HEK293 (cell line): ENCODE measurements around the gene PRKG1.

Experiments used
- CTCF ChIA-PET: fragments of 350-600 bp; formaldehyde crosslinking; extraction: SDS; loops from one replicate; lab custom pipeline; 2021; ENCODE audit warnings: antibody characterized with exemption; lab: Yijun Ruan, JAX
- POLR2A ChIA-PET: fragments of 300-600 bp; formaldehyde crosslinking; extraction: SDS; loops from one replicate; lab custom pipeline; 2020; ENCODE audit warnings: antibody characterized with exemption, inconsistent platforms; lab: Yijun Ruan, JAX
- H3K27ac ChIP-seq: fragments of 200-500 bp; sonication (Bioruptor generic); 2 replicates; pipeline ENCODE4 v1.5.1; 2014; ENCODE audit warnings: low read depth, low read length, control low read depth, inconsistent platforms; ENCODE audit errors: extremely low read depth
- H3K36me3 ChIP-seq, 2 experiments: fragments of 200-500 bp in 1 of 2; sonication (Bioruptor generic) in 1 of 2; 1 replicate in 1 of 2; 2 replicates in 1 of 2; pipeline ENCODE4 v1.5.1; 2014 to 2017; ENCODE audit warnings: inconsistent platforms in 2 of 2, low read length in 2 of 2; ENCODE audit not compliant: control insufficient read depth in 2 of 2, insufficient read depth in 1 of 2
- H3K4me1 ChIP-seq: fragments of 200-500 bp; sonication (Bioruptor generic); 2 replicates; pipeline ENCODE4 v1.5.1; 2014; ENCODE audit warnings: mild to moderate bottlenecking, low read length, inconsistent platforms; ENCODE audit not compliant: control insufficient read depth, insufficient read depth
- H3K4me3 ChIP-seq: 2 replicates; pipeline ENCODE4 v1.5.1; 2011; ENCODE audit warnings: low read depth, mild to moderate bottlenecking, control low read depth, low read length, moderate library complexity
- H3K9me3 ChIP-seq: fragments of 200-500 bp; sonication (Bioruptor generic); 2 replicates; pipeline ENCODE4 v1.5.1; 2014; ENCODE audit warnings: low read depth, low read length, inconsistent platforms; ENCODE audit not compliant: control insufficient read depth, insufficient read depth
- HOXC10 ChIP-seq: sonication (generic); formaldehyde crosslinking; IDR thresholded peaks from 2 replicates; pipeline ENCODE4 v1.8.1; 2023; ENCODE audit warnings: mild to moderate bottlenecking, missing genetic modification reagents
- IKZF3 ChIP-seq: fragments of 450-650 bp; IDR thresholded peaks from 2 replicates; pipeline ENCODE4 v1.5.0; 2018; ENCODE audit warnings: missing biosample characterization, mild to moderate bottlenecking, missing genetic modification characterization, moderate library complexity
- ZNF214 ChIP-seq: fragments of 450-650 bp; formaldehyde crosslinking; IDR thresholded peaks from 2 replicates; pipeline ENCODE4 v1.5.1; 2017; ENCODE audit warnings: missing biosample characterization, mild to moderate bottlenecking, missing genetic modification characterization, borderline replicate concordance
- ZNF223 ChIP-seq: fragments of 450-650 bp; formaldehyde crosslinking; IDR thresholded peaks from 2 replicates; pipeline ENCODE4 v1.5.1; 2016; ENCODE audit warnings: missing biosample characterization, missing genetic modification characterization
- ZNF23 ChIP-seq: fragments of 450-650 bp; formaldehyde crosslinking; IDR thresholded peaks from 2 replicates; pipeline ENCODE4 v1.5.1; 2016; ENCODE audit warnings: missing biosample characterization, missing genetic modification characterization, borderline replicate concordance
- ZNF24 ChIP-seq: fragments of 450-650 bp; formaldehyde crosslinking; IDR thresholded peaks from 2 replicates; pipeline ENCODE4 v1.5.1; 2016; ENCODE audit warnings: missing biosample characterization, missing genetic modification characterization
- ZNF529 ChIP-seq: fragments of 450-650 bp; formaldehyde crosslinking; IDR thresholded peaks from 2 replicates; pipeline ENCODE4 v1.5.1; 2017; ENCODE audit warnings: missing genetic modification characterization, missing biosample characterization; ENCODE audit not compliant: insufficient replicate concordance
- ZNF664 ChIP-seq: fragments of 450-650 bp; formaldehyde crosslinking; IDR thresholded peaks from 2 replicates; pipeline ENCODE4 v1.5.1; 2016; ENCODE audit warnings: missing biosample characterization, missing genetic modification characterization
- ZNF677 ChIP-seq: fragments of 450-650 bp; IDR thresholded peaks from 2 replicates; pipeline ENCODE4 v1.5.0; 2018; ENCODE audit warnings: missing biosample characterization, mild to moderate bottlenecking, missing genetic modification characterization, moderate library complexity
- ZNF843 ChIP-seq: fragments of 450-650 bp; formaldehyde crosslinking; IDR thresholded peaks from 2 replicates; pipeline ENCODE4 v1.5.1; 2016; ENCODE audit warnings: missing biosample characterization, missing genetic modification characterization
- ZSCAN30 ChIP-seq: fragments of 450-650 bp; IDR thresholded peaks from 2 replicates; pipeline ENCODE4 v1.5.1; 2018; ENCODE audit warnings: missing biosample characterization, mild to moderate bottlenecking, missing genetic modification characterization, moderate library complexity
- TF ChIP-seq, protein P1 (sequence below): fragments of 450-650 bp; formaldehyde crosslinking; IDR thresholded peaks from 2 replicates; pipeline ENCODE4 v1.5.1; 2016; ENCODE audit warnings: missing biosample characterization, missing genetic modification characterization, borderline replicate concordance
- TF ChIP-seq, protein P2 (sequence below): sonication (generic); formaldehyde crosslinking; IDR thresholded peaks from 2 replicates; pipeline ENCODE4 v1.8.1; 2022; ENCODE audit warnings: mild to moderate bottlenecking, moderate library complexity, missing genetic modification reagents
- TF ChIP-seq, protein P3 (sequence below): fragments of 450-650 bp; formaldehyde crosslinking; optimal IDR thresholded peaks from 2 replicates; pipeline ENCODE3; 2016; ENCODE audit warnings: missing biosample characterization, mild to moderate bottlenecking, missing genetic modification characterization

PRKG1 gene

DNA sequence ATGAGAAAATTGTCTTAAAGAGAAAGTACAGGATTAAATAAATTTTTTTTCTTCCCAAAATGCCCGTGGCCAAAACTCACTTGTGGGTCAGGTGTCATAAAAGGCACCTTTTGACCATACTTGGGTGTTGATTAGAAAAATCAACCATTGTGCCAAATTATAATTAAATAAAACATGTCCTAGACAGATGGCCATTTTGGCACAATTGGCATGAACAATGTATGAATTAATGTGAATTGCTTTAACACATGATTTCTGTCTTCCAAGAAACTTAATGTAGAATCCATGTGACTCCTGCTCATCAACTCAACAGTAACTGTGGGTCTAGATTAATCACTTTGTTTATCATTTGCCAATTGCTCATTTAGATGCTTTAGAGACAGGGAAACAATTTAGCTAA is 561.1 kb downstream of the PRKG1 start:
- H3K4me3 ChIP-seq, result no peak overlapping the region
- H3K36me3 ChIP-seq, result no peaks in the 10 kb centered on the region
- TF ChIP-seq ZNF23 (tag by site-specific recombination), result no peak
- POLR2A ChIA-PET, result no interaction called here
- no peak overlapping the region for H3K27ac ChIP-seq
- 0 out of 2 replicates have a peak, but pooled peaks cover 3% of the 10 kb centered on the region for H3K4me1 ChIP-seq
- CTCF ChIA-PET, result no interaction called here
- no peaks in the 10 kb centered on the region for H3K9me3 ChIP-seq

DNA sequence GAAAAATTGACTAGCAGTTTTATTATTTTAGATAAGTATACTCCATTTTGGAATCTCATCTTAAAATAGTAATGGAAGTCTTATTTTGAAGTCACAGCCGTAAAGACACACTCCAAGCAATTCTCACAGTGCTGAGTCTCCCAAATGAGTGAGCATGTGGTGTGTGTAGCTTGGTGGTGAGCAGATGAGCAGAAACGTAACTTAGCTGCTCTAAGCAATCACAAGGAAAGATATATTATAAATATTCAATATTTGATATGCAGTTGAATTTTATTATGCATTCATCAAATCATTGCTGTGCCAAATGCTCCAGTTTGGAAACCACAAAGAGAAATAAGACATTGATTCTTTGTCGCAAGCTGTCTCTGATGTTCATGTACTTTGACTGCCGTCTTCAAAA is 563.9 kb downstream of the PRKG1 start:
- TF ChIP-seq, protein P1, sequence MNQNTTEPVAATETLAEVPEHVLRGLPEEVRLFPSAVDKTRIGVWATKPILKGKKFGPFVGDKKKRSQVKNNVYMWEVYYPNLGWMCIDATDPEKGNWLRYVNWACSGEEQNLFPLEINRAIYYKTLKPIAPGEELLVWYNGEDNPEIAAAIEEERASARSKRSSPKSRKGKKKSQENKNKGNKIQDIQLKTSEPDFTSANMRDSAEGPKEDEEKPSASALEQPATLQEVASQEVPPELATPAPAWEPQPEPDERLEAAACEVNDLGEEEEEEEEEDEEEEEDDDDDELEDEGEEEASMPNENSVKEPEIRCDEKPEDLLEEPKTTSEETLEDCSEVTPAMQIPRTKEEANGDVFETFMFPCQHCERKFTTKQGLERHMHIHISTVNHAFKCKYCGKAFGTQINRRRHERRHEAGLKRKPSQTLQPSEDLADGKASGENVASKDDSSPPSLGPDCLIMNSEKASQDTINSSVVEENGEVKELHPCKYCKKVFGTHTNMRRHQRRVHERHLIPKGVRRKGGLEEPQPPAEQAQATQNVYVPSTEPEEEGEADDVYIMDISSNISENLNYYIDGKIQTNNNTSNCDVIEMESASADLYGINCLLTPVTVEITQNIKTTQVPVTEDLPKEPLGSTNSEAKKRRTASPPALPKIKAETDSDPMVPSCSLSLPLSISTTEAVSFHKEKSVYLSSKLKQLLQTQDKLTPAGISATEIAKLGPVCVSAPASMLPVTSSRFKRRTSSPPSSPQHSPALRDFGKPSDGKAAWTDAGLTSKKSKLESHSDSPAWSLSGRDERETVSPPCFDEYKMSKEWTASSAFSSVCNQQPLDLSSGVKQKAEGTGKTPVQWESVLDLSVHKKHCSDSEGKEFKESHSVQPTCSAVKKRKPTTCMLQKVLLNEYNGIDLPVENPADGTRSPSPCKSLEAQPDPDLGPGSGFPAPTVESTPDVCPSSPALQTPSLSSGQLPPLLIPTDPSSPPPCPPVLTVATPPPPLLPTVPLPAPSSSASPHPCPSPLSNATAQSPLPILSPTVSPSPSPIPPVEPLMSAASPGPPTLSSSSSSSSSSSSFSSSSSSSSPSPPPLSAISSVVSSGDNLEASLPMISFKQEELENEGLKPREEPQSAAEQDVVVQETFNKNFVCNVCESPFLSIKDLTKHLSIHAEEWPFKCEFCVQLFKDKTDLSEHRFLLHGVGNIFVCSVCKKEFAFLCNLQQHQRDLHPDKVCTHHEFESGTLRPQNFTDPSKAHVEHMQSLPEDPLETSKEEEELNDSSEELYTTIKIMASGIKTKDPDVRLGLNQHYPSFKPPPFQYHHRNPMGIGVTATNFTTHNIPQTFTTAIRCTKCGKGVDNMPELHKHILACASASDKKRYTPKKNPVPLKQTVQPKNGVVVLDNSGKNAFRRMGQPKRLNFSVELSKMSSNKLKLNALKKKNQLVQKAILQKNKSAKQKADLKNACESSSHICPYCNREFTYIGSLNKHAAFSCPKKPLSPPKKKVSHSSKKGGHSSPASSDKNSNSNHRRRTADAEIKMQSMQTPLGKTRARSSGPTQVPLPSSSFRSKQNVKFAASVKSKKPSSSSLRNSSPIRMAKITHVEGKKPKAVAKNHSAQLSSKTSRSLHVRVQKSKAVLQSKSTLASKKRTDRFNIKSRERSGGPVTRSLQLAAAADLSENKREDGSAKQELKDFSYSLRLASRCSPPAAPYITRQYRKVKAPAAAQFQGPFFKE (tag by site-specific recombination), result no peak
- no peak for TF ChIP-seq ZNF223 (tag by site-specific recombination)
- TF ChIP-seq, protein P2, sequence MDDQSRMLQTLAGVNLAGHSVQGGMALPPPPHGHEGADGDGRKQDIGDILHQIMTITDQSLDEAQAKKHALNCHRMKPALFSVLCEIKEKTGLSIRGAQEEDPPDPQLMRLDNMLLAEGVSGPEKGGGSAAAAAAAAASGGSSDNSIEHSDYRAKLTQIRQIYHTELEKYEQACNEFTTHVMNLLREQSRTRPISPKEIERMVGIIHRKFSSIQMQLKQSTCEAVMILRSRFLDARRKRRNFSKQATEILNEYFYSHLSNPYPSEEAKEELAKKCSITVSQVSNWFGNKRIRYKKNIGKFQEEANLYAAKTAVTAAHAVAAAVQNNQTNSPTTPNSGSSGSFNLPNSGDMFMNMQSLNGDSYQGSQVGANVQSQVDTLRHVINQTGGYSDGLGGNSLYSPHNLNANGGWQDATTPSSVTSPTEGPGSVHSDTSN (CRISPR knock-in tag), result no peak
- ChIA-PET CTCF (no interaction called here), POLR2A (no interaction called here)
- 0 out of 2 replicates have a peak, but pooled peaks cover 6% of the 10 kb centered on the region for H3K4me1 ChIP-seq
- no peak overlapping the region for H3K4me3 ChIP-seq
- no peak overlapping the region for H3K27ac ChIP-seq
- no peaks in the 10 kb centered on the region for H3K36me3 ChIP-seq
- no peaks in the 10 kb centered on the region for H3K9me3 ChIP-seq

DNA sequence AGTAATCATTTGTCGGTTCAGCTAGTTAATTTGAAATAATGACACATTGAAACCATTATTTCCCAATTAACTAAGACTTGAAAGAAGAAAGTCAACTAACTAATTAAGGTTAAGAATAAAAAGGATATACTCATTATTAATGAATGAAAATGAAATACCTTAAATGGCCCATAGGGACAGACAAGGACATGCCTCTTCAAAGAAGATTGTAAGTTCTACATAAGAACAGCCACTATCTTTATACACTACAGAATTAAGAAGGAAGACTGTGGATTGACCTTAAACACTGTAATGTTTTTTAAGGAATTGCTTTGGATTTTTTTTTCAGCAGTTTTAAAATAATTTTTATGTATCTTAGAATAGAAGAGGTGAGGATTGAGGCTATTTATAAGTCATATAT is 564.5 kb downstream of the PRKG1 start:
- no peak overlapping the region for H3K4me3 ChIP-seq
- no peak overlapping the region for H3K27ac ChIP-seq
- H3K36me3 ChIP-seq, result no peaks in the 10 kb centered on the region
- POLR2A ChIA-PET, result no interaction called here
- CTCF ChIA-PET, result no interaction called here
- no peaks in the 10 kb centered on the region for H3K9me3 ChIP-seq
- TF ChIP-seq ZNF677 (tag by site-specific recombination), result peak; percentile 61; the same call in 1 of the 2 replicates
- TF ChIP-seq HOXC10 (CRISPR knock-in tag), result no peak
- 0 out of 2 replicates have a peak, but pooled peaks cover 6% of the 10 kb centered on the region for H3K4me1 ChIP-seq

DNA sequence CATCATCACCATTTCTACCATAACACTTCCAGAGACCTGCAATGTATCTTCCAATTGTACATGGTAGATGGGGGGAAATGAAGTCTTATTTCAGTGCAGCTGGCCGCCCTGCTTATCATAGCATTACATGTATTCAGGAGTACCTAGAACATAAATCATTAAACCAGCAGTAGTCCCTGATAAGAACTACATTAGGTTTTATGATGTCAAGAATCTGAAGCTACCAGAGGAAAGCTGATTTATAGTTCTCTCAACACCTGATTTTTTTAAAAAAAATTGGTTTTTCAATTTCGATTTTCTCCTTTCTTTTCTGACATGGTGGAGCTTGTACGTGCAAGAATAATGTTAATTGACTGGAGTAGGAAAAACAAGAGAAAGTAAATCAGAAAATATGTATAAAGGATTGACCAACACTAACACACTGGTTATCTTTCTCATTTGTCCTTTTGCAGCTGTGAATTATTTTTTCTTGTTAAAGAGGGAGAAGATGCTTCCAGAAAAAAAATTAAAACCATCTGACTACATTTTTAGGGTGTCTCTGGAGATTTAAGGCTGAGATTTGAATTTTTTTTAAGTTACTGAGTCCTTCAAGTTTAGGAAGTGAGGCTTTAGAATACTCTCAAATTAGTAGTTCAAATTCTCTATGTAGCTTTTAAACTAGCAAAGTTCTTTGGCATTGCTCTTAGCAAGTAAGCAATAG is 566.0 kb downstream of the PRKG1 start:
- ChIA-PET POLR2A (no interaction called here), CTCF (no interaction called here)
- H3K36me3 ChIP-seq, result no peaks in the 10 kb centered on the region
- no peak overlapping the region for H3K4me3 ChIP-seq
- no peak overlapping the region for H3K27ac ChIP-seq
- 0 out of 2 replicates have a peak, but pooled peaks cover 6% of the 10 kb centered on the region for H3K4me1 ChIP-seq
- no peaks in the 10 kb centered on the region for H3K9me3 ChIP-seq
- TF ChIP-seq ZNF529 (tag by site-specific recombination), result no peak
- TF ChIP-seq IKZF3 (tag by site-specific recombination), result peak; percentile 52
- TF ChIP-seq ZSCAN30 (tag by site-specific recombination), result 0 out of 2 replicates have a peak, but pooled peaks have one; percentile 34
- TF ChIP-seq, protein P2 (CRISPR knock-in tag), result no peak
- TF ChIP-seq ZNF843 (tag by site-specific recombination), result peak; percentile 76; the same call in 1 of the 2 replicates
- TF ChIP-seq, protein P3, sequence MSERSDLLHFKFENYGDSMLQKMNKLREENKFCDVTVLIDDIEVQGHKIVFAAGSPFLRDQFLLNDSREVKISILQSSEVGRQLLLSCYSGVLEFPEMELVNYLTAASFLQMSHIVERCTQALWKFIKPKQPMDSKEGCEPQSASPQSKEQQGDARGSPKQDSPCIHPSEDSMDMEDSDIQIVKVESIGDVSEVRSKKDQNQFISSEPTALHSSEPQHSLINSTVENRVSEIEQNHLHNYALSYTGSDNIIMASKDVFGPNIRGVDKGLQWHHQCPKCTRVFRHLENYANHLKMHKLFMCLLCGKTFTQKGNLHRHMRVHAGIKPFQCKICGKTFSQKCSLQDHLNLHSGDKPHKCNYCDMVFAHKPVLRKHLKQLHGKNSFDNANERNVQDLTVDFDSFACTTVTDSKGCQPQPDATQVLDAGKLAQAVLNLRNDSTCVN (tag by site-specific recombination), result no peak
- TF ChIP-seq ZNF24 (tag by site-specific recombination), result no peak
- no peak for TF ChIP-seq ZNF214
- no peak for TF ChIP-seq ZNF664 (tag by site-specific recombination)
